Immature natural killer cell (primary cell): ENCODE results near the gene CAVIN2. TPM values are rescaled to one million over a fixed set of nuclear protein-coding genes. Genes with fewer than 3 reads are reported as not detected.

ENCODE experiments used
- DNase-seq, 3 donors: peaks; one replicate each; pipeline ENCODE4 v3.0.0; 2022; ENCODE audit warnings: mixed read lengths in 1 of 3
- H3K27ac Mint-ChIP-seq, 6 donors: one replicate each; pipeline ENCODE4 v1.8.0; 2020; ENCODE audit warnings: mixed read lengths in 6 of 6, mild to moderate bottlenecking in 5 of 6, inconsistent platforms in 4 of 6, moderate library complexity in 3 of 6
- H3K27me3 Mint-ChIP-seq, 3 donors: one replicate each; pipeline ENCODE4 v1.8.0; 2020 to 2021; ENCODE audit warnings: low read depth in 3 of 3, mild to moderate bottlenecking in 3 of 3, mixed read lengths in 3 of 3, moderate library complexity in 3 of 3, inconsistent platforms in 1 of 3
- H3K36me3 Mint-ChIP-seq, 3 donors: one replicate each; pipeline ENCODE4 v1.8.0; 2020; ENCODE audit warnings: mixed read lengths in 3 of 3, inconsistent platforms in 2 of 3, mild to moderate bottlenecking in 2 of 3
- H3K4me1 Mint-ChIP-seq, 2 donors: one replicate each; pipeline ENCODE4 v1.8.0; 2020; ENCODE audit warnings: inconsistent platforms in 2 of 2, mild to moderate bottlenecking in 2 of 2, mixed read lengths in 2 of 2, moderate library complexity in 1 of 2
- H3K4me3 Mint-ChIP-seq, 5 donors: one replicate each; pipeline ENCODE4 v1.8.0; 2020; ENCODE audit warnings: mild to moderate bottlenecking in 5 of 5, mixed read lengths in 5 of 5, inconsistent platforms in 3 of 5, moderate library complexity in 3 of 5
- H3K9me3 Mint-ChIP-seq, 6 donors: one replicate each; pipeline ENCODE4 v1.8.0; 2020; ENCODE audit warnings: mild to moderate bottlenecking in 6 of 6, mixed read lengths in 6 of 6, inconsistent platforms in 4 of 6, moderate library complexity in 3 of 6
- polyA plus RNA-seq, 3 donors: library from polyadenylated mRNA; unstranded; fragments of 300-500 nt; fragmentation: Illumina TruSeq; gene quantifications; one replicate each; pipeline ENCODE4 v1.2.3, GENCODE V29; 2021

The CAVIN2 gene
- polyA plus RNA-seq, 3 donors from 2014 or later: 0.34 to 13.9 (median 2.7) TPM

DNA sequence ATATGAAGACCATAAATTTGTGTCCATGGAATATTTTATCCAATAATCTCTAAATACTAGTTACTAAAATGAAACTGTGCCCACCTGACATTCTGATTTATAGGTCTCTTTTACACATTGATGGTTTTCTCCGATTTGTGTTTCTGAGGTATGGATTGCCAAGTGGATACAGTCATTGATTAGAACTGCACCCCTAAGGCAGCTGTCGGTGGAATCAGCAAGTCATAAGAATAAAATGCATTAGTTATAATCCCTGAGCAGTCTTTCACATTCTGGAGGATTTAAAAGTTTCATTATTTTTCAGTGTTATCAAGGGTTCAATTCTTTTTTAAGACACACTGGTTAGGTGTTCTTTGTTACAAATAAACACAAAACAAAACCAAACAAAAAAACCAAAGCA, 6.0 kb downstream of the CAVIN2 start:
- Mint-ChIP-seq H3K27me3 (peaks cover 4 to 9% (median 7%) of the 10 kb centered on the region in 3 donors), H3K27ac (no peak overlapping the region), H3K9me3 (no peaks in the 10 kb centered on the region), H3K4me3 (no peak overlapping the region), H3K36me3 (no peaks in the 10 kb centered on the region), H3K4me1 (peaks cover 8 to 13% of the 10 kb centered on the region in 2 donors)
- DNase-seq: no peak

DNA sequence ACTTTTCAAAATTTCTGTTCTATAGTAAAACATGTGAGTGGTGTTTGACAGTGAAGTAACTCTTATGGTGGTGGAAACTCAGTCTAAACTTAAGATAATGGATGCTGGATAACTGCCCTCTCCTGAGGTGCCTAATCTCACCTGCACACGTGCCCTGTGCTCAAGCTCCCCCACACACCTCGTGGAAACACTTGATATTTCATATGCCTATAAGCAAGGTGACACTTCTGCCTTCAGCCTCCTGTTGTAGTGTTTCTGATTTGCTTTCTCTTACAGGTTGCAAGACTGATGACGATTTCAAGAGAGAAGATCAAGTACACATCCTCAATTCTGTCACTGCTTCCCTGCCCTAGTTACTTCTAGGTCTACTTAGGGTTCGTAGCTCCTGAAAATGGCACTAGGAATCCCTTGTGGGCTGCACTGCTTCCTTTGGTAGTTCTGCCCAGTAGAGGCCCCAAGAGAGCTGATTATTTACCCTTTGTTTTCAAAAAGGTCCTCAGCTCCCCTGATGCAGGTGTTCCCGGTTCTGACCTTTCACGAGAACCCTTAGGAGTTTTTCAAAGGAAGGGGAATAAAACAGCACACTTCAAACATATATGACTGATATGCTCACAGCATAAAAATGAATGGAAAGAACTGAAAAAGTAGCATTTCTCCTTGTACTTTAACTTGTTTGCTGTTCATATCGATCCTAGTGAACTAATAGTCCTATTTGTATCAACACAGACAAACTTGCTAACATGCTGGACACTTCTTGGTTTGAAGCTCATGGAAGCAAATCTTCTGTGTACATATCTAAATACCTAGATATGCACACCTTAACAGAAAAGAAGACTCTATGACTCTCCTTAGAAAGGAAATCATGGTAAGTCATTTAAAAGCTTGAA, 6.7 kb downstream of the CAVIN2 start:
- Mint-ChIP-seq H3K27me3 (peaks cover 4 to 9% (median 7%) of the 10 kb centered on the region in 3 donors), H3K9me3 (no peaks in the 10 kb centered on the region), H3K4me1 (peaks cover 8 to 12% of the 10 kb centered on the region in 2 donors), H3K4me3 (no peak overlapping the region), H3K27ac (no peak overlapping the region), H3K36me3 (no peaks in the 10 kb centered on the region)
- DNase-seq: no peak

DNA sequence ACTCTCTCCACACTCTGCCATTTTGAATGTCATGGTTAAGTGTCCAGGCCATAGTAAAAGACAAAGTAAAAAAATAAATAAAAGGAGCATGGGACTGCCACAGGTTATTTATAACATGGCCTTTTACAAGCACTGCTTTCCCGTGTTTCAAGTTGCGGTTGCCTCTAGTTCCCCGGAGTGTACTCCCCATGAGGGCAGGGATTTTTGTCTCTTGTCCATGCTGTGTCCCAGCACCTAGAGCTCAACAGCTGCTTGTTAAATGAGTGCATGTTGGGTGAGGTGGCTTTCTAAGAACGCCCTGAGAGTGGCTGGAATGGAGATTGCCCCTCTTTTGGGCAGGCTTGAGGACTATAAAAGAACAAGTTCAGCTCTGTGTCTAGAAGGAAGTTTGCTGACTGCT, 8.4 kb downstream of the CAVIN2 start:
- no peak overlapping the region for H3K4me3 Mint-ChIP-seq
- H3K27ac Mint-ChIP-seq: no peak overlapping the region
- no peaks in the 10 kb centered on the region for H3K9me3 Mint-ChIP-seq
- H3K36me3 Mint-ChIP-seq: no peaks in the 10 kb centered on the region
- peaks cover 1 to 7% (median 3%) of the 10 kb centered on the region in 3 donors for H3K27me3 Mint-ChIP-seq
- peaks cover 8 to 12% of the 10 kb centered on the region in 2 donors for H3K4me1 Mint-ChIP-seq
- no peak for DNase-seq

DNA sequence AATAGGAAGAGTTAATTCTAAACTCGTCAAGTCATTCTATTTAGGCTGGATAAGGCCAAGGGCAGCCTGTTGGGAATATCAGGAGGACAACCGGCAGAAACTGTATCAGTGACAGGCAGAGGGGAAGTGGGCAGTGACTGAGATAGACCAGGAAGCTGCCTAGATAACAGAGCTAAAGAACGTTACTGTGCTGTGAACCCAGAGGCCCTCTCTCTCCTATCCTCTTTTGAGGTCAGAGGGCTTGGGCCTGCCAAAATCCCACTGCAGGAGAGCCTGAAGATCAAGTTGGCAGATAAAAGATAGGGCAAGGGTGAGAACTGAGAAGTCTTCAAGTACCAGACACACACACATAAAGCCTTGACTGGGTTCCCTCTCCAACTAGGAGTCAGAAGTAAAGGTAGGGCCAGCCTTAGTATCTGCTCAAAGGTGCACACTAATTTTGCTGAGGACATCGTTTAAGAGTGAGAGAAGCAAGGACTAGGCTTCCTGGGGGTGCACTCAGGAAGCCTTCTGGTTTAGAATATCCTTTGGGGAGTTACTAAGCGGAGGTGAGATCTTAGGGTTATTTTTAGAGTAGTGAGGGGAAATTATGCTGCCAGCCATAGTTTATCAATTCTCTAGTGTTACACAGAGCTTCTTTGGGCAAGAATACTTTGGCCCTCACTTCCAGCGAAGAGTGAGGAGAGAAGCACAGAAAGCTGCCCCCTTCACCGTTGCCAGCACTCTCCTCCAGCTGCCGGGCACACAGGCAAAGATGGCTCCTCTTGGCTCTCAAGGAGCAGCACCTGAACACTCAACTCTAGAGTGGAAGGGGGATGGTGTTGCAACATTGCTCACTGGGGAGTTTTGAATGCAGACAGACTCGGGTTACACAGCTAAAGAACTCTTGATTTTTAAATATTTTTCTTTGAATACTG, 9.8 kb downstream of the CAVIN2 start:
- Mint-ChIP-seq H3K27ac (peak overlapping the region in 3 of 6 donors; percentile 41 to 72 (median 46)), H3K36me3 (no peaks in the 10 kb centered on the region), H3K9me3 (no peaks in the 10 kb centered on the region), H3K27me3 (peaks cover 1 to 7% (median 3%) of the 10 kb centered on the region in 3 donors), H3K4me3 (peak overlapping the region in 1 of 5 donors; percentile 38), H3K4me1 (peaks cover 8 to 12% of the 10 kb centered on the region in 2 donors)
- no peak for DNase-seq

DNA sequence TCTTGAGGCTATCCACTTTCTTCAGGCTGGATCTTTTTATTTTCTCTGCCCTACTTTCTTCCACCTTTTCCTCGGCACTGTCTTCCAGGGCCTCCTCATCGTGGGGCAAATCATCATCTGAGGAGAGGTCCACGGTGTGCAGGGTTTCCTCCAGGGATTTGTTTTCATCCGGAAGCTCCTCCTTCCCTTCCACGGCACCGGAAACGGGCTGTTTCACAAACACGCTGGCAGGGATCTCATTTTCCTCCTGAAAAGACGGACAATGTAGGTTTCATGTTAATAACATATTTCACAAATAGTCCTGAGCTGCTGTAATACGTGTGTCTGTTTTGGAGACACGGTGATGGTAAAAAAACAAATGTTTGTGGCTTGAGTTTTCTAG, 10.4 kb downstream of the CAVIN2 start:
- Mint-ChIP-seq H3K4me3 (no peak overlapping the region), H3K4me1 (peaks cover 8 to 12% of the 10 kb centered on the region in 2 donors), H3K36me3 (no peaks in the 10 kb centered on the region), H3K27me3 (peaks cover 1 to 7% (median 3%) of the 10 kb centered on the region in 3 donors), H3K27ac (no peak overlapping the region), H3K9me3 (no peaks in the 10 kb centered on the region)
- no peak for DNase-seq

DNA sequence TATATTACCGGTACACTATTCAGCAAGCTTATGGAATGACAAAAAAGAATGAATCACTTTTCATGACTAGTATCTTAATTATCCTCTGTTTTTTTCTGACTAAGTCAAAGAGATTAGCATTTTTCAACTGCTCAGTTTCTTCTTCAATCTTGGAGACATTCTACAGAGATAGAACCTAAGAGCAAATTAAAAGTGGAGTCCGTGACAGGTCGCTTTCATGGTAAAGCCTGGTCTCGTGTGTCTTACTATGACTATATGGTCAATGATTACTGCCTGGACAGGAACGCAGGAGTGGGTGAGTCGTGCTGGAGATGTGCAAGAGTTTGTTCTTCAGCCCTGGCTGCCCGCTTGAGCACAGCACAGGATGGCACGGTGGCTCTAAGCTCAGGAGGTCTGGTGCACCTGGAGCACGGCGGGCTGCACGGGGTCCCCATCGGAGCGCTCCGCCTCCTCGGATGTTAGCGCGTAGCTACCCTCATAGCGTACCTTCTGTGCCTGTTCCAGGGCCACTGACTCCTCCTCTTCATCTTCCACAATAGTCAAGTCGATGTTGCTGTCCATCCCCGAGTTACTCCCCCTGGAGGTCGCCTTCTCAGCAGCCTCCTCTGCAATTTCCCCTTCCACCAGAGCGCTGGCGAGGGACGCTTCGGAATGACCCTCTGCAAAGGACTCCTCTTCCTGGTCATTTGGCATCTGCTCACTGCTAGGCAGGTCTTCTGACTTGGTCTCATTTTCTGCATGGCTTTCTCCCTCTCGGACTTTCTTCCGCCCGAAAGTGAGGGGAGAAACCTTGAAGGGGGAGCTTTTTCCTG, 11.1 kb downstream of the CAVIN2 start:
- H3K27ac Mint-ChIP-seq: no peak overlapping the region
- no peak overlapping the region for H3K4me3 Mint-ChIP-seq
- peaks cover 8 to 12% of the 10 kb centered on the region in 2 donors for H3K4me1 Mint-ChIP-seq
- H3K27me3 Mint-ChIP-seq: peaks cover 1 to 7% (median 3%) of the 10 kb centered on the region in 3 donors
- H3K9me3 Mint-ChIP-seq: no peaks in the 10 kb centered on the region
- no peaks in the 10 kb centered on the region for H3K36me3 Mint-ChIP-seq
- no peak for DNase-seq

DNA sequence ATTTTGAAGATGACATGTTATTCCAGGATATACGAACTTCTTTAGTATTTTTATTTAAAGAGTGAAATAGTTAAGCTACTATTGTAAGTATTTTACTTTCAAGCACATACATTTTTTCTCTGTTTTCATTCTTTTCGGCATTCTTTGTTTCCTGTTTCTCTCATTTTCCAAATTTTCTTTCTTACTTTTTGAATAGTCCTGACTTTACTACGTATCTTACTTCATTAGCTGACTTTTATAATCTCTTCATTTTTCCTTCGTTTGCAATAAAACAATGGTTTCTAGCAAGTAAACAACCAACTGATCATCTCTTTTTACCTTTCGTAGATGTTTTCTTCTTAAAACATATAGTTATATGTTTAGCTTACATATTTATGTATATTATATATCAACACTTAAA, 11.8 kb downstream of the CAVIN2 start:
- no peak overlapping the region for H3K4me3 Mint-ChIP-seq

DNA sequence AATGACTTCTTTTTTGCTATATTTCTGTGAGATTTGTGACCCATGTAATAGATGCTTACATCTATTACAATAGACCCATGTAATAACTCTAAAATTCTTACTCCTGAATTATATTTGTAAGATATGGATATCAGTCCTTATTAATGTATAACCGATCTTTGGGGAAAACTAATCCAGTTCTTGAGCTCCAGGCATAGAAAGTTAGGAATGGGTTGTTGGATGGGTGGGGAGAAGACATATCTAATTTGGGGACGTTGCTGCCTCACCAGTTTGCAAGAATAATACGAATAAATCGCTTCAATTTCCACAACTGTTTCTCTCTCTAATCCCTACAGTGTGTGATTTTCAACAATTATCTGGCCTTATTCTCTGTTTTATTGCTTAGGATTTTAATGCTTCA, 13.5 kb downstream of the CAVIN2 start:
- Mint-ChIP-seq H3K4me1 (peaks cover 8 to 12% of the 10 kb centered on the region in 2 donors), H3K27me3 (peaks cover 1 to 7% (median 3%) of the 10 kb centered on the region in 3 donors), H3K36me3 (no peaks in the 10 kb centered on the region), H3K27ac (no peak overlapping the region), H3K9me3 (no peaks in the 10 kb centered on the region), H3K4me3 (no peak overlapping the region)
- no peak for DNase-seq

More for the DNA sequence above, 11.8 kb downstream of the CAVIN2 start:
- Mint-ChIP-seq H3K27ac (no peak overlapping the region), H3K27me3 (peaks cover 1 to 7% (median 3%) of the 10 kb centered on the region in 3 donors), H3K9me3 (no peaks in the 10 kb centered on the region), H3K4me1 (peaks cover 8 to 12% of the 10 kb centered on the region in 2 donors), H3K36me3 (no peaks in the 10 kb centered on the region)
- DNase-seq: no peak

DNA sequence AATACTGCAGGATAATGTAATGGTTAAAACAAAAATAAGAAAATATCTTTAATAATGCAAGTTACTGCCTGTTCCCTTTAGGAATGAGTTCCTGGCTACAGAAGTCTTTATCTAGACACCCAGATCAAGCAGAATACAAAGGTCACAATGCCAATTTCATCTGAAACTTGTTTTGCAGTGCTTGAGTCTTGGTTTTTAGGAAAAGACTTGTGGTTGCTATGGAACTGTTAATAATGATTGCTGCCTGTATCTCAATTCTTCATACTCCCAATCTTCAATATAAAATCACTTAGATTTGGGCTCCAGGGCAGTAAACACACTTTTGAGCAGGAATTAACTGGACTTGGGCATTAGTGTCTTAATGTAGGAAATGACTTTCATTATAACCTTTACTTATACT, 14.2 kb downstream of the CAVIN2 start:
- no peak overlapping the region for H3K27ac Mint-ChIP-seq
- peaks cover 1 to 7% (median 5%) of the 10 kb centered on the region in 3 donors for H3K27me3 Mint-ChIP-seq
- DNase-seq: no peak
- H3K9me3 Mint-ChIP-seq: no peaks in the 10 kb centered on the region
- H3K36me3 Mint-ChIP-seq: no peaks in the 10 kb centered on the region
- H3K4me1 Mint-ChIP-seq: peaks cover 8 to 12% of the 10 kb centered on the region in 2 donors
- no peak overlapping the region for H3K4me3 Mint-ChIP-seq

DNA sequence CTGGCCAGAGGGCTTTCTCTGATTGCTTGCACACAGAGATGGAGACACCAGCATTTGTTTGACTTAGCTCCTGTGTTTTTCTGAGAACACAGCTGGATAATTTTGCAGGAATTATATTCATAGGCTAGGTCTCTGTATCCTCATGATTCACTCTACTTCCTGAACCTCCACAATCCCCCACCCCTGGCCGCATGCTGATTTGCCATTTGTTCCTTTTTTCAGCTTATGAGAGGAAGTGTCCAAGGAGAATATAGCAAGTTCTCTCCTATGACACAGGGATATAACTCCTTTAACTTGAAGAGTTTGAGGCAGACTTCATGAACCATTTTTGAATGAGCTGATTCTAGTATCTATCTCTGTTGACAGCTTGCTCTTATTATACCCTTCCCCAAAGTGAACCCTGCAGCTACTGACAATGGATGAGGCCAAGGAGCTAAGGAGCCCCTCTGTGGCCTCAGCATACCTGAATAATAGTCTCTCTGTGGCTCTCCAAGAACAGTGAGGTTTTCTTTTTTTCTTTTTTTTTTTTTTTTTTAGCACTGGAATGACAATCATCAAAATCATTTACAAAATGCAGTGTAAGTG, 15.4 kb downstream of the CAVIN2 start:
- DNase-seq: no peak
- Mint-ChIP-seq H3K27me3 (peaks cover 1 to 5% (median 3%) of the 10 kb centered on the region in 3 donors), H3K4me1 (peaks cover 0 to 1% of the 10 kb centered on the region in 2 donors), H3K36me3 (no peaks in the 10 kb centered on the region), H3K27ac (no peak overlapping the region), H3K4me3 (no peak overlapping the region), H3K9me3 (no peaks in the 10 kb centered on the region)

DNA sequence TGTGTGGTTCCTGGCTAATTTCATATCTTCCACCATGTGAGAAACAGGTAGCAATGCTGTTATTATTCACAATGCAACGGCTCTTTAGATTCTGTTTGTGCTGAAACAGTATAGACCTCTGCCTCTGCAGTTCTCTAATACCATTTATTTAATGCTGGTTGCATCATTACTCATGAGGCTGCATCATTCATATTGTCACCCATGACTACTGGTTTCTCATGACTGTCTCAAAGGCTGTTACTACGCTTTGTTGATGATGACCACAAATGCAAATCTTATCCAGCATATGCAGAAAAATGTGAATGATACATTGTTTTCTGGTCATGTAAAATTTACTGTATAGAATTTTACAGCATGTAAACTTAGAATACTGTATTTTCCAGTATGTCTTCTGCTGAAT, 22.5 kb downstream of the CAVIN2 start:
- Mint-ChIP-seq H3K9me3 (no peaks in the 10 kb centered on the region), H3K4me1 (no peaks in the 10 kb centered on the region), H3K4me3 (no peak overlapping the region), H3K36me3 (no peaks in the 10 kb centered on the region), H3K27ac (no peak overlapping the region), H3K27me3 (peaks cover 0 to 7% (median 1%) of the 10 kb centered on the region in 3 donors)
- no peak for DNase-seq

DNA sequence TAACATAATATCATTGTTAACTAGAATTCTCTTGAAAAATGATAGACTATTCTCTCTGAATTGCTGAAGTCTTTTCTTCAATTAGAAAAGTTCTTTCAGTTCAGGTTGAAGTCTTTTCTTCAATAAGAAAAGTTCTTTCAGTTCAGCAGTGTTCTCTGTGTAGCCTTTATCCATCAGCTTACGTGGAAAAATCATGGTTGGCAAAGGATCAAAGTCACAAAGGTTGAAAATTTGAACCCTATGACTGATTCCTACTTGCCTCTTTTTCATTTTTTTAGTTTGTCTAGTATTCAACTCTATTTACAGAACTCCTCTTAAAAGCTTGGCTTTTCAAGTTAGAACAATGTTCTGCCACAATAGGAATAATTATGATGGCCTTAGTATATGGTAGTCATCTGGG, 25.8 kb downstream of the CAVIN2 start:
- Mint-ChIP-seq H3K4me3 (no peak overlapping the region), H3K27me3 (peaks cover 0 to 10% (median 5%) of the 10 kb centered on the region in 3 donors), H3K9me3 (no peaks in the 10 kb centered on the region), H3K36me3 (no peaks in the 10 kb centered on the region), H3K27ac (no peak overlapping the region), H3K4me1 (peaks cover 0 to 6% of the 10 kb centered on the region in 2 donors)
- DNase-seq: no peak
